Aorta (tissue), 5 donors: ENCODE data around the gene OSTF1. TPM values are rescaled to one million over a fixed set of nuclear protein-coding genes. Genes with fewer than 3 reads are reported as not detected.

ENCODE experiments used
- ATAC-seq: fragments of 200-7000 bp; cut with Tn5 transposase; one replicate; pipeline ENCODE4 v1.9.1; 2022; ENCODE audit warnings: moderate library complexity; ENCODE audit not compliant: low FRiP score
- DNase-seq, 2 donors: peaks; one replicate each; pipeline ENCODE4 v3.0.0-alpha.2; 2020
- H3K27ac ChIP-seq, 2 donors: one replicate each; pipeline ENCODE4 v1.5.1; 2013; ENCODE audit warnings: low read length in 2 of 2, mild to moderate bottlenecking in 2 of 2, moderate library complexity in 2 of 2, control low read depth in 1 of 2, inconsistent platforms in 1 of 2, low read depth in 1 of 2
- H3K27me3 ChIP-seq, 2 donors: one replicate each; pipeline ENCODE4 v1.6.1; 2013; ENCODE audit warnings: control low read depth in 1 of 2, low read length in 1 of 2, mild to moderate bottlenecking in 1 of 2, moderate library complexity in 1 of 2; ENCODE audit not compliant: insufficient read depth in 2 of 2, control insufficient read depth in 1 of 2
- H3K36me3 ChIP-seq, 2 donors: one replicate each; pipeline ENCODE4 v1.6.1; 2013; ENCODE audit warnings: control low read depth in 1 of 2, low read length in 1 of 2, mild to moderate bottlenecking in 1 of 2; ENCODE audit not compliant: insufficient read depth in 2 of 2, control insufficient read depth in 1 of 2
- H3K4me1 ChIP-seq, 2 donors: one replicate each; pipeline ENCODE4 v1.6.1; 2013; ENCODE audit warnings: low read length in 2 of 2, control low read depth in 1 of 2, mild to moderate bottlenecking in 1 of 2, moderate library complexity in 1 of 2; ENCODE audit not compliant: insufficient read depth in 2 of 2, control insufficient read depth in 1 of 2
- H3K4me3 ChIP-seq, 2 donors: one replicate each; pipeline ENCODE4 v1.5.1; 2013; ENCODE audit warnings: low read length in 2 of 2, control low read depth in 1 of 2, mild to moderate bottlenecking in 1 of 2
- H3K9me3 ChIP-seq: one replicate; pipeline ENCODE4 v1.6.1; 2013; ENCODE audit warnings: mild to moderate bottlenecking, low read length; ENCODE audit not compliant: control insufficient read depth
- WGBS, 2 donors: extraction: QIAGEN DNeasy Blood & Tissue Kit; methylation state at CpG; one replicate each; pipeline ENCODE4 v1.1.7; 2013; 5-methylcytosine and 5-hydroxymethylcytosine counted together
- intact Hi-C, 2 donors: fragments of 100-400 bp; cut with DNase I; formaldehyde crosslinking; loops; one replicate each; pipeline versions ENCODE4 v1.14.2 to v1.15.0; 2022
- polyA plus RNA-seq, 2 donors: library from polyadenylated mRNA; stranded (reverse); fragments of 200-250 nt; gene quantifications; one replicate each; pipeline ENCODE4 v1.2.3, GENCODE V29; 2013
- total RNA-seq, 2 donors: library from RNA; stranded (reverse); fragmentation: NEBNext Ultra II Directional; extraction: Animal tissue kit (Norgen Biotek cat#: 25700); gene quantifications; one replicate each; pipeline ENCODE4 v1.2.1, GENCODE V29; 2021
- donor health status: healthy with polysubstance abuse.
- donor health status: Bipolar disorder and iron deficiency.
- donor health status: DM: no; HTN: no; CAD: no.
- donor health status: DM: no; HTN: no; CAD: no.
- donor health status: DM: yes; HTN: yes; CAD: no.

OSTF1 gene
- total and polyA plus RNA-seq, 4 donors = 24.8 to 49.3 (median 41.2) TPM

GRCh38 chr9:75088646-75089372, 495 bp downstream of the OSTF1 start:
- ATAC-seq (peak; percentile 9), DNase-seq (peak; percentile 83 to 88)
- peak overlapping the region; percentile 49 to 90 for H3K4me3 ChIP-seq
- no peaks in the 10 kb centered on the region for H3K27me3 ChIP-seq
- peaks cover 0 to 2% of the 10 kb centered on the region in 2 donors for H3K4me1 ChIP-seq
- peak overlapping the region in 1 of 2 donors; percentile 61 for H3K27ac ChIP-seq
- intact Hi-C loops = loop anchor here (2.0 to 5.0 kb wide), 3 partner anchors 58 to 137 kb away; partner anchors contain the start of genes C9orf40 (in 2 of the 2) and CARNMT1 (in 2 of the 2)
- no peaks in the 10 kb centered on the region for H3K36me3 ChIP-seq
- WGBS, 2 donors = 0 to 1% methylated on average over 43 of the region's 43 CpGs
- H3K9me3 ChIP-seq = no peaks in the 10 kb centered on the region

DNA sequence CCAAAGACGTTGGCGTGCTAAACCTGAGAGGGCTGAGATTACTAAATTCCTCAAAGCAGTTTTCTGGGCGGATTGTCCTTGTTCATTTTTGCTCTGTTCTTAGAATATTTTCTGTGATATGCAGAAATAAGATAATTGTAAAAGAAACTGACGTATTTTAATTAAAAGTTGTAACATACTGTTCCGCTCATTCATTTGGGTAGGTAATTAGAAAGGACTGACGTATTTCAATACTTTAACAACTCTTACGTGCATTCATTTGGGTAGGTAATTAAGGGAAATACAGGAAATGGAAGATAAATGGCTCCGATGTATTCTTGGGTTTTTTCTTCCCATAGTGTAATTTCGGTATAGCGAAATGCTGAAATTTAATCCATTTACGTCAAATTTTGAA, 1.1 kb downstream of the OSTF1 start:
- peaks cover 0 to 2% of the 10 kb centered on the region in 2 donors for H3K4me1 ChIP-seq
- whole genome bisulfite sequencing, 2 donors = 40 to 41% methylated on average over 11 of the region's 11 CpGs

GRCh38 chr9:75090579-75090978, 2.3 kb downstream of the OSTF1 start:
- H3K9me3 ChIP-seq = no peaks in the 10 kb centered on the region
- ATAC-seq (no peak), DNase-seq (no peak)
- no peak overlapping the region for H3K27ac ChIP-seq
- no peak overlapping the region for H3K4me3 ChIP-seq
- H3K36me3 ChIP-seq = no peaks in the 10 kb centered on the region
- no peaks in the 10 kb centered on the region for H3K27me3 ChIP-seq
- intact Hi-C loops = no loop called here
- WGBS, 2 donors = 94 to 97% methylated on average over 4 of the region's 4 CpGs
- H3K4me1 ChIP-seq = peaks cover 0 to 2% of the 10 kb centered on the region in 2 donors

More for the DNA sequence above, 1.1 kb downstream of the OSTF1 start:
- no peaks in the 10 kb centered on the region for H3K9me3 ChIP-seq
- DNase-seq = no peak
- intact Hi-C loops = loop anchor here (2.0 to 5.0 kb wide), 3 partner anchors 57 to 137 kb away; partner anchors contain the start of genes C9orf40 (in 2 of the 2) and CARNMT1 (in 2 of the 2)
- ATAC-seq = no peak
- H3K36me3 ChIP-seq = no peaks in the 10 kb centered on the region
- no peaks in the 10 kb centered on the region for H3K27me3 ChIP-seq
- peak overlapping the region; percentile 49 to 90 for H3K4me3 ChIP-seq
- H3K27ac ChIP-seq = no peak overlapping the region

GRCh38 chr9:75092766-75093165, 4.5 kb downstream of the OSTF1 start:
- intact Hi-C loops = no loop called here
- Histone ChIP-seq H3K9me3 (no peaks in the 10 kb centered on the region), H3K27ac (no peak overlapping the region), H3K4me3 (no peak overlapping the region), H3K36me3 (no peaks in the 10 kb centered on the region), H3K27me3 (no peaks in the 10 kb centered on the region), H3K4me1 (peaks cover 0 to 2% of the 10 kb centered on the region in 2 donors)
- WGBS, 2 donors = 93% methylated on average over 4 of the region's 4 CpGs
- ATAC-seq (no peak), DNase-seq (no peak)

DNA sequence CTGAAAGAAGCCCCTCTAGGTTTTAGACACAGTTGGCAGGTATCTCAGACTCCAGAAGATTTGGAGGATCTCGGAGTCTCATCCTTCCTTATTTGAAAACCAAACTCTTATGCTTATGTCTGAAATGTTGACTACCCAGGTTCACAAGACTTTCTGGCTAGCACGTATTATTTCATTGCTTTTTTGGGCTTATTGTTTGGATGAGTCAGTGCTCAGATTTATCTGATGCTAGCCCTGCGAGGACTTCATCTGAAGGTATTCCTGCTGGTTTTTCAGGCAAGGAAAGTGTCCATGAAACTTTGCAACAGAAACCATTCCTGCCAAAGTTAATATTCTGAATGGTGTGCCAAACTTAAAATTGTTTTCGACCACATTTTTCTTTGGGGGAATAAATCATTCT, 8.5 kb downstream of the OSTF1 start:
- WGBS, 2 donors = 73 to 76% methylated on average over 4 of the region's 4 CpGs

DNA sequence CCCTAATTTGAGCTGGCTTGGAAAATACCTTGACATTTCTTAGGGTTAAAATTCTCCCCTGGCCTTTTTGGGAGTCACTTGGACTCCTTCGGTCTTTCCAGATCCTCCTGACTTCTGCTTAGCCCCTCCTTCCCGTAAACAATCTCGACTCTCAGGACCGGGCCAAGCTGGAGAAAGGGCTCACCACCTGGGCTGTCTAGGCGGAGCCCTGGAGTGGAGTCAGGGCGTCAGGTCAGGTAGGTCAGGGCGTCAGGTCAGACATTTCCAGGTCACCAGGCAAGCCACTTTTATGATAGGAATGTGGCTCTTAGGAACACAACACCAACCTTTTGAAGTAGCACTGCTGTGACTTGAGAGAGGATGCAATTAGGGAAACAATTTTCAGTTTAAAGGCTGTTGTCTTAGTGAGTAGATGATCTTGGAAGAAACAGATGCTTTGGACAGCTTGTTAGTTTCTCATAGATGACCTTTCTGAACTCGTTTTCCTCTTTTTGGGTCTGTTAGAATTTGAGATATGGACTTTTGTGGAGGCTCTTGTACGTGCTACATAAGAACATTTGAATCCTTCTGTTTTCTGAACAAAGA, 12.8 kb downstream of the OSTF1 start:
- no peak for ATAC-seq
- WGBS, 2 donors = 80 to 83% methylated on average over 9 of the region's 9 CpGs
- H3K27me3 ChIP-seq = no peaks in the 10 kb centered on the region
- H3K9me3 ChIP-seq = no peaks in the 10 kb centered on the region
- intact Hi-C loops = no loop called here
- no peak overlapping the region for H3K27ac ChIP-seq
- H3K36me3 ChIP-seq = peaks cover 0 to 2% of the 10 kb centered on the region in 2 donors
- H3K4me1 ChIP-seq = peaks cover 0 to 2% of the 10 kb centered on the region in 2 donors
- no peak overlapping the region for H3K4me3 ChIP-seq
- no peak for DNase-seq

More for the DNA sequence above, 8.5 kb downstream of the OSTF1 start:
- ATAC-seq = no peak
- H3K27me3 ChIP-seq = no peaks in the 10 kb centered on the region
- no peaks in the 10 kb centered on the region for H3K9me3 ChIP-seq
- peaks cover 0 to 2% of the 10 kb centered on the region in 2 donors for H3K4me1 ChIP-seq
- H3K4me3 ChIP-seq = no peak overlapping the region
- peaks cover 0 to 2% of the 10 kb centered on the region in 2 donors for H3K36me3 ChIP-seq
- H3K27ac ChIP-seq = no peak overlapping the region
- no peak for DNase-seq
- intact Hi-C loops = no loop called here

DNA sequence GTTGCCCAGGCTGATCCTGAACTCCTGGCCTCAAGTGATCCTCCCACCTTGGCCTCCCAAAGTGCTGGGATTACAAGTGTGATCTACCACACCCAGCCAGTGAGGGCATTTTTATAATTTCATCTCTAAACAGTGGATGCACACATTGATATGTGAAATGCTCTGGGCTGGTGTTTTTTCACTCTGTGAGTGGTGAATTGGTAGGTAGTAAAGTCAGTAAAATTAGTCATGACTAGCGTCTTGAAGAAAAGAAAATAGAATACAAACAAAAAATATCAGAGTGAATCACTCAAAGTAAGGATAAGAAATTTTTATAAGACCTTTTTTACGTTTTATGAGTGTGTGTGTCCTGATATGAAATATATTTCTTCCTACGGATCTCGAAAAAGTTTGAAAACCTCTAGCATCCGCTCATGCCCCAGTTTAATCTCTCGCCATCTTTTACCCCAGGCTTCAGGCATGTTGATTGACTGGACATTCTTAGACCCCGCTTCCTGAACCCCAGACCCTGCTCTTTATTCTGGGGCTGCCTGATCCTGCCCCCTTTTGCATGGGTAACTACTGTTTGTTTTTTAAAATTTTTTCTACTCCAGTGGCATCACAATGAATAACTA, 14.0 kb downstream of the OSTF1 start:
- no peak for DNase-seq
- Histone ChIP-seq H3K4me1 (no peaks in the 10 kb centered on the region), H3K36me3 (peaks cover 0 to 2% of the 10 kb centered on the region in 2 donors), H3K27me3 (no peaks in the 10 kb centered on the region), H3K9me3 (no peaks in the 10 kb centered on the region), H3K4me3 (no peak overlapping the region), H3K27ac (no peak overlapping the region)
- intact Hi-C loops = no loop called here
- 88 to 93% methylated on average over 7 of the region's 7 CpGs for WGBS, 2 donors
- no peak for ATAC-seq

GRCh38 chr9:75104607-75105006, 16.3 kb downstream of the OSTF1 start:
- ATAC-seq (no peak), DNase-seq (no peak)
- Histone ChIP-seq H3K36me3 (no peaks in the 10 kb centered on the region), H3K9me3 (no peaks in the 10 kb centered on the region), H3K4me3 (no peak overlapping the region), H3K4me1 (no peaks in the 10 kb centered on the region), H3K27ac (no peak overlapping the region), H3K27me3 (no peaks in the 10 kb centered on the region)
- intact Hi-C loops = no loop called here
- 84 to 94% methylated on average over 3 of the region's 3 CpGs for WGBS, 2 donors
